Activated CD4-positive, alpha-beta T cell treated with anti-CD3 and anti-CD28 coated beads for 36 hours (primary cell): ENCODE measurements around the gene PHGDH. TPM values are rescaled to one million over a fixed set of nuclear protein-coding genes. Genes with fewer than 3 reads are reported as not detected.
"Not testable (repeated sequence)": the region's sequence is repeated elsewhere in the genome, so short reads cannot be mapped to it uniquely, and the experiment has no call there.

Experiments used
- ATAC-seq: fragments of 200-7000 bp; cut with Tn5 transposase; one replicate; pipeline ENCODE4 v1.10.0; 2021; ENCODE audit warnings: mild to moderate bottlenecking, moderate library complexity
- CTCF ChIA-PET: fragments of 350-600 bp; sonication (Branson Sonifier 250); formaldehyde crosslinking; loops from one replicate; lab custom pipeline; 2021; ENCODE audit warnings: antibody characterized with exemption; lab: Charles Lee
- POLR2A ChIA-PET: fragments of 350-600 bp; sonication (Branson Sonifier 250); formaldehyde crosslinking; loops from one replicate; lab custom pipeline; 2021; ENCODE audit warnings: antibody characterized with exemption, inconsistent platforms; lab: Charles Lee
- DNase-seq: peaks from one replicate; pipeline ENCODE4 v3.0.0-alpha.2; 2020
- H3K27ac Mint-ChIP-seq: one replicate; pipeline ENCODE4 v1.8.0; 2021; ENCODE audit warnings: mixed read lengths
- H3K27me3 Mint-ChIP-seq: one replicate; pipeline ENCODE4 v1.8.0; 2021; ENCODE audit warnings: mixed read lengths
- H3K36me3 Mint-ChIP-seq: one replicate; pipeline ENCODE4 v1.8.0; 2021; ENCODE audit warnings: low read depth, mixed read lengths
- H3K4me1 Mint-ChIP-seq: one replicate; pipeline ENCODE4 v1.8.0; 2021; ENCODE audit warnings: mixed read lengths
- H3K4me3 Mint-ChIP-seq: one replicate; pipeline ENCODE4 v1.8.0; 2021; ENCODE audit warnings: mild to moderate bottlenecking, moderate library complexity, mixed read lengths
- H3K9me3 Mint-ChIP-seq: one replicate; pipeline ENCODE4 v1.8.0; 2021; ENCODE audit warnings: low read depth, mixed read lengths
- intact Hi-C, 2 experiments: fragments of 100-400 bp; cut with DNase I in 1 of 2; cut with micrococcal nuclease in 1 of 2; formaldehyde crosslinking; loops; one replicate each; pipeline versions ENCODE4 v1.14.2 to v1.15.1; 2022 to 2024; cut with DNase I, micrococcal nuclease
- total RNA-seq, 2 experiments: library from RNA; stranded (reverse); gene quantifications; one replicate each; pipeline ENCODE4 v1.2.3, GENCODE V29; 2021

PHGDH gene
- total RNA-seq, 2 experiments from 2014 or later: 198 to 259 TPM

DNA sequence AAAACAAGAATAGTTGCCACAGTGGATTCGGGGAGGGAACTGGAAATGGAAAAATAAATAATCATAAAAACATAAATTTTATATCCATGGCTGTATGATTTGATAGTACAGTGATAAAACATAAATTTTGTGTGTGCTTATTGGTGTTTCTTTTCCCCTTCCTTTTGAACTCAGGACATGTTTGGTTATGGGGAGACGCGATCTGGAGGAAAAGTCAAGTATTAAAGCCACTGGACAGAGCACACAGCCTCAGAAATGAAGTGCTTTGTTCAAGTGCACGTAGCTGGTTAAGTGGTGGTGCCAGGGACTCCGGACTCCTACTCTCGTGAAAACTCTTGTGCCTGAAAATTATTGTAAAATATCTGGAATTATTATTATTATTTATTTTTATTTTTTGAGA, 66.6 kb downstream of the PHGDH start:
- no peak for ATAC-seq
- ChIA-PET CTCF (no interaction called here), POLR2A (no interaction called here)
- H3K9me3 Mint-ChIP-seq: no peaks in the 10 kb centered on the region
- no peaks in the 10 kb centered on the region for H3K36me3 Mint-ChIP-seq
- no peak for DNase-seq
- intact Hi-C loops: loop anchor here in 1 of 2 experiments (2.0 kb wide), 1 partner anchor 16 kb away; no protein-coding TSS in a partner anchor
- H3K27ac Mint-ChIP-seq: no peak overlapping the region
- H3K27me3 Mint-ChIP-seq: peaks cover 9% of the 10 kb centered on the region
- no peak overlapping the region for H3K4me3 Mint-ChIP-seq
- H3K4me1 Mint-ChIP-seq: no peaks in the 10 kb centered on the region

DNA sequence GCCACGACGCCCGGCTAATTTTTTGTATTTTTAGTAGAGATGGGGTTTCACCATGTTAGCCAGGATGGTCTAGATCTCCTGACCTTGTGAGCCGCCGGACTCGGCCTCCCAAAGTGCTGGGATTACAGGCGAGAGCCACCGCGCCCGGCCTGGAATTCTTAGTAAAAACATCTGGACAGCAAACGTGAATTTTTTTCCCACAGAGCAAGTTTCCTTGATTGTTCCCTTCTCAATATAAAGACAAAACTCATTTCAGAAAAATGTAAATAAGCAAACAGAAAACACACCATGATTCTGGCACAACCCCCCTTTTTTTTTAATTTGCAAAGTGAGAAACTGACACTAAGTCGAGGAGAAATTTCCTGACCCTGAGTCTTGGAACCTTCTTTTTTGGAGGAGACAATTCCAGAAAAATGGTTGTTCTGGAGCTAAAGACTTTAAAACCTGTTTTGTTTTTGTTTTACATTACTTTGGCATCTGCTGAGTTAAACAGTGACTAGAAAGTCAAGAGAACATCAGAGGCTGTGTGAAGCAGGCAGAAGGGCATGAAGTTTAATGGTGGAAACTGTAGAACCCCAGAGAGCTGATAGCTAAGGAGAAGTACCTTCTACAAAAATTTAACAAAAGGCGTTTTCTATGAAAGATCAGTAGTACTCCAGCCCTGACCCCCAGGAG, 67.3 kb downstream of the PHGDH start:
- no peak for DNase-seq
- Mint-ChIP-seq H3K9me3 (no peaks in the 10 kb centered on the region), H3K36me3 (no peaks in the 10 kb centered on the region), H3K27ac (no peak overlapping the region), H3K4me3 (no peak overlapping the region), H3K4me1 (no peaks in the 10 kb centered on the region), H3K27me3 (peaks cover 7% of the 10 kb centered on the region)
- POLR2A ChIA-PET: no interaction called here
- no peak for ATAC-seq
- CTCF ChIA-PET: interaction anchor here (1.0 kb wide), 1 partner anchor 23 kb away, joined by 3 read pairs; no protein-coding TSS in a partner anchor
- intact Hi-C loops: loop anchor here in 1 of 2 experiments (2.0 kb wide), 1 partner anchor 16 kb away; no protein-coding TSS in a partner anchor

DNA sequence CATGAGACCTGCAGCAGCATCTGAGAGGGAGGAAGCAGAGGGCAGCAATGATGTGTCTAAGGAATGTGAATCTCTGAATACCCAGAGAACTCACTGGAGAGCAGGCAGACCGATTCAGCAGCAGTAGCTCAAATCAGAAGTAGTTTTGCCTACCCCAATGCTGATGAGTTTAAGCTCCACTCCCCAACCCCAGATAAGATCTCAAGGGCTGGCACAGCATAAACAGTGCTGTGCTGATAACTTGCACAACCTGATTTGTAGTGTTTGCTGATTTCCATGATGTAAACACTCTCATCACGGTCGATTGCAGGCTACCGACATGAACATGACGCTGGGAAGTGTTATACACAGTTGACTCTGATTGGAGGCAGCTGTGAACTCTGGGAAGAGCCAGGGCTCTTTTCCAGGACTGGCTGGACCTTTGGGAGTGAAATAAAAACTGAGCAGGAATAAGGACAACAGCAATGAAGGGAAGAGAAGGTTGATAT, 68.2 kb downstream of the PHGDH start:
- no peak overlapping the region for H3K4me3 Mint-ChIP-seq
- ATAC-seq (no peak), DNase-seq (no peak)
- no peaks in the 10 kb centered on the region for H3K36me3 Mint-ChIP-seq
- no peaks in the 10 kb centered on the region for H3K4me1 Mint-ChIP-seq
- ChIA-PET POLR2A (no interaction called here), CTCF (interaction anchor here (0.7 to 1.0 kb wide), 2 partner anchors 24 to 29 kb away, joined by 3 to 5 read pairs; no protein-coding TSS in a partner anchor)
- H3K27ac Mint-ChIP-seq: no peak overlapping the region
- intact Hi-C loops: loop anchor here in 1 of 2 experiments (2.0 kb wide), 1 partner anchor 17 kb away; no protein-coding TSS in a partner anchor
- peaks cover 7% of the 10 kb centered on the region for H3K27me3 Mint-ChIP-seq
- H3K9me3 Mint-ChIP-seq: no peaks in the 10 kb centered on the region

DNA sequence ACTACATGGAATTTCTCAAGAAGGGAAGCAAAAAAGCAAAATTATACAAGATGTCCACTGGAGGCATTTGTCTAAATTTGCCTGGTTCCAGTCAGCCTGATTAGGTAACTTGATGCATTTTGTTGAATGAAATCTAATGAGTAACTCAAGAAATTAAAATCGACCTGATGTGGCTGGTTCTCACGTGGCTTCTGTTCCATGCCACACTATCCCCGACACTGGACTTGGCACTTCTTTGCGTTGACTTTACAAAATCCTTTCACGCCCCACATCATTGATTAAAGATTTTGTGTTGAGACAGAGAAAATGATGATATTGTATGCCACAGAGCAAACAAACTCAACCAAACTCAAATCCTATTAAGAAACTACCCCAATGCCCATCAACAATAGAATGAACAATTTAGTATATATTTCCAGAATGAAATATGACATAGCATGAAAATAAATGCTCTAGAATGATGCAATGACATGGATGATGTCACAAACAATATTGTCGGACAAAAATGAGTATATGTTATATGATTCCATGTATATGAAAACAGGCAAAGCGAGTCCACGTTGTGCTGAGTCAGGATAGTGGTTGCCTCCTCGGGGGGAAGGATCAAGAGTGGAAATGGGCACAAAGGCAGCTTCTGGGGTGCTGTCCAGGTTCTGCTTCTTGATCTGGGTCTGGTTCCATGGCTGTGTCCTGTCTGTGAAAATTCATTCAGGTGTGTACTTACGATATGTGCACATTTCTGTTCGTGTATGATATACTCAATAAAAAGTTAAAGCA, 69.9 kb downstream of the PHGDH start:
- DNase-seq: no peak
- CTCF ChIA-PET: no interaction called here
- Mint-ChIP-seq H3K27ac (no peak overlapping the region), H3K4me3 (no peak overlapping the region), H3K4me1 (peaks cover 6% of the 10 kb centered on the region), H3K27me3 (peaks cover 9% of the 10 kb centered on the region), H3K9me3 (no peaks in the 10 kb centered on the region), H3K36me3 (no peaks in the 10 kb centered on the region)
- intact Hi-C loops: loop anchor here in 1 of 2 experiments (2.0 kb wide), 1 partner anchor 37 kb away; no protein-coding TSS in a partner anchor
- POLR2A ChIA-PET: no interaction called here
- no peak for ATAC-seq

DNA sequence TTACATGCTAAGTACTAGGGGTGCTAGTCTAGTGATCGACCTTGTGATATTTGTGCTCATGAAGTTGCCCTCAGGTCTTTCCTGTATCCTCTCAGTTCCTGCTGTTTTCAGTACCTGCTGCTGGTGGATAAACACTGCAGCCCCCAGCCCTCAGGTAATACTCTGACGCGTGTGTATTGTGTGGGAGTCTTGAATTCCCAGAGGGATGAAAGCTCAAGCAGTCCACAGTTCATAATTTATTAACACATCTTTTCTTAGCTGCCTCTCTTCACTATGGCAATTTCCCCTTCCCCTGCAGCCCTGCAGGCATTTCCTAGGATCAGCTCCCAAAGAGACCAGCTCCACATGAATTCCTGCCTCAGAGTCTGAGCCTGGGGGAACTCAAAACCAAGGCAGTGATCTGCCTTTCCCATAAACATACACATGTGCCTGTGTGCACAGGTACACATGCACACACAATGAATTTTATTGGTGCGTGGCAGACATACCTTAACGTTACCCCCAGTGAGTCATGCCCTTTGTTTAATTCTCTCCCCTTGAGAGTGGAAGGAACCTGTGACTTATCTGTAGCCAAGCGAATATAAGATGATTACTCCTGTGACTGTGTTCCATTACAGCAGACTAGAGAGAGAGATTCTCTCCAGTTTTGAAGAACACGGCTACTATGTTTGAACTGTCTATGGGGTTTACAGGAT, 71.0 kb downstream of the PHGDH start:
- H3K4me1 Mint-ChIP-seq: peaks cover 6% of the 10 kb centered on the region
- ChIA-PET CTCF (interaction anchor here (0.6 to 1.5 kb wide), 4 partner anchors 33 to 603 kb away, joined by 3 read pairs; no protein-coding TSS in a partner anchor), POLR2A (interaction anchor here (0.7 kb wide), 1 partner anchor 26 kb away, joined by 3 read pairs; no protein-coding TSS in a partner anchor)
- H3K9me3 Mint-ChIP-seq: no peaks in the 10 kb centered on the region
- H3K27ac Mint-ChIP-seq: no peak overlapping the region
- intact Hi-C loops: loop anchor here in 1 of 2 experiments (2.0 kb wide), 1 partner anchor 38 kb away; no protein-coding TSS in a partner anchor
- H3K4me3 Mint-ChIP-seq: no peak overlapping the region
- DNase-seq (no peak), ATAC-seq (peak; percentile 58)
- H3K36me3 Mint-ChIP-seq: no peaks in the 10 kb centered on the region
- peaks cover 9% of the 10 kb centered on the region for H3K27me3 Mint-ChIP-seq

DNA sequence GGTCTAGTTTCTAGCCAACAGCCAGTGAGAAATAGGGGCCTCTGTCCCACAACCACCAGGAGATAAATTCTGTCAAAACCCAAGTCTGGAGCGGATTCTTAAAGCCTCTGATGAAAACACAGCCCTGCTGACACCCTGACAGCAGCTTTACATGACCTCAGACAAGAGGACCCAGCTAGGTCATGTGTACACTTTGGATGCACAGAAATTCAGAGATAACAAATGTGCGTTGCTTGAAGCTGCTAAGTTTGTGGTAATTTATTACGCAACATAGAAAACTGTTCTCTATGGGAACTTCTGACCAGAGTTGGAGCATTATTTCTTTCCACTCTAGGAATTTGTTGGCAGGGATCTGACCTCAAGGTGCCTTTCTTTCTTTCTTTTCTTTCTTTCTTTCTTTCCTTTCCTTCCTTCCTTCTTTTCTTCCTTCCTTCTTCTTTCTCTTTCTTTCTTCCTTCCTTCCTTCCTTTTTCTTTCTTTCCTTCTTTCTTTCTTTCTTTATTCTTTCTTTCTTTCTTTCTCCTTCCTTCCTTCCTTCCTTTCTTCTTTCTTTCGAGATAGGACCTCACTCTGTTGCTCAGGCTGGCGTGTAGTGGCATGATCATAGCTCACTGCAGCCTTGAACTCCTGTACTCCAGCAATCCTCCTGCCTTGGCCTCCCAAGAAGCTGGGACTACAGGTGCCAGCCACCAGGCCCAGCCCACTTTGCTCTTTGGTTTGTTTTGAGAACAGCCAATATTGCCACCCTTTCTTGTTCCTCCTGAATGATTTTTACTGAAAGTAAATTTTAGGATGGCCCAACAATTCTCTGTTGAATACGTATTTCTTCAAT, 71.8 kb downstream of the PHGDH start:
- intact Hi-C loops: loop anchor here in 1 of 2 experiments (2.0 kb wide), 1 partner anchor 39 kb away; no protein-coding TSS in a partner anchor
- Mint-ChIP-seq H3K4me1 (peaks cover 6% of the 10 kb centered on the region), H3K4me3 (no peak overlapping the region), H3K36me3 (no peaks in the 10 kb centered on the region), H3K9me3 (no peaks in the 10 kb centered on the region), H3K27me3 (peaks cover 9% of the 10 kb centered on the region), H3K27ac (no peak overlapping the region)
- DNase-seq (no peak), ATAC-seq (no peak)
- ChIA-PET POLR2A (no interaction called here), CTCF (interaction anchor here (0.8 to 1.5 kb wide), 2 partner anchors 39 to 604 kb away, joined by 3 read pairs; no protein-coding TSS in a partner anchor)

GRCh38 chr1:119784191-119784781, 72.6 kb downstream of the PHGDH start:
- Mint-ChIP-seq H3K4me3 (no peak overlapping the region), H3K36me3 (no peaks in the 10 kb centered on the region), H3K27me3 (peaks cover 9% of the 10 kb centered on the region), H3K27ac (no peak overlapping the region), H3K9me3 (no peaks in the 10 kb centered on the region), H3K4me1 (peaks cover 6% of the 10 kb centered on the region)
- ChIA-PET POLR2A (no interaction called here), CTCF (no interaction called here)
- DNase-seq (no peak), ATAC-seq (no peak)
- intact Hi-C loops: no loop called here

GRCh38 chr1:119786046-119786445, 74.3 kb downstream of the PHGDH start:
- ATAC-seq, H3K36me3 Mint-ChIP-seq, POLR2A ChIA-PET, H3K4me1 Mint-ChIP-seq, DNase-seq, H3K27ac Mint-ChIP-seq, H3K27me3 Mint-ChIP-seq, H3K4me3 Mint-ChIP-seq, H3K9me3 Mint-ChIP-seq: not testable (repeated sequence)
- CTCF ChIA-PET: interaction anchor here (2.5 kb wide), 1 partner anchor 23 kb away, joined by 11 read pairs; no protein-coding TSS in a partner anchor
- intact Hi-C loops: loop anchor here in 1 of 2 experiments (1.0 kb wide), 1 partner anchor 12 kb away; no protein-coding TSS in a partner anchor

- H3K27me3 Mint-ChIP-seq, H3K4me3 Mint-ChIP-seq, POLR2A ChIA-PET, DNase-seq, H3K27ac Mint-ChIP-seq, H3K4me1 Mint-ChIP-seq, H3K36me3 Mint-ChIP-seq, ATAC-seq, H3K9me3 Mint-ChIP-seq: not testable (repeated sequence)
- CTCF ChIA-PET: interaction anchor here (2.5 kb wide), 1 partner anchor 22 kb away, joined by 11 read pairs; no protein-coding TSS in a partner anchor
- intact Hi-C loops: loop anchor here in 1 of 2 experiments (1.0 kb wide), 1 partner anchor 12 kb away; no protein-coding TSS in a partner anchor
Observed at GRCh38 chr1:119786473-119787050, 74.8 kb downstream of the PHGDH start.
